LoVo (cell line): ENCODE data around the gene APCDD1L.

Experiments used
- DNase-seq: peaks from one replicate; pipeline ENCODE4 v3.0.0-alpha.2; 2016; ENCODE audit warnings: low spot score

The APCDD1L gene

DNA sequence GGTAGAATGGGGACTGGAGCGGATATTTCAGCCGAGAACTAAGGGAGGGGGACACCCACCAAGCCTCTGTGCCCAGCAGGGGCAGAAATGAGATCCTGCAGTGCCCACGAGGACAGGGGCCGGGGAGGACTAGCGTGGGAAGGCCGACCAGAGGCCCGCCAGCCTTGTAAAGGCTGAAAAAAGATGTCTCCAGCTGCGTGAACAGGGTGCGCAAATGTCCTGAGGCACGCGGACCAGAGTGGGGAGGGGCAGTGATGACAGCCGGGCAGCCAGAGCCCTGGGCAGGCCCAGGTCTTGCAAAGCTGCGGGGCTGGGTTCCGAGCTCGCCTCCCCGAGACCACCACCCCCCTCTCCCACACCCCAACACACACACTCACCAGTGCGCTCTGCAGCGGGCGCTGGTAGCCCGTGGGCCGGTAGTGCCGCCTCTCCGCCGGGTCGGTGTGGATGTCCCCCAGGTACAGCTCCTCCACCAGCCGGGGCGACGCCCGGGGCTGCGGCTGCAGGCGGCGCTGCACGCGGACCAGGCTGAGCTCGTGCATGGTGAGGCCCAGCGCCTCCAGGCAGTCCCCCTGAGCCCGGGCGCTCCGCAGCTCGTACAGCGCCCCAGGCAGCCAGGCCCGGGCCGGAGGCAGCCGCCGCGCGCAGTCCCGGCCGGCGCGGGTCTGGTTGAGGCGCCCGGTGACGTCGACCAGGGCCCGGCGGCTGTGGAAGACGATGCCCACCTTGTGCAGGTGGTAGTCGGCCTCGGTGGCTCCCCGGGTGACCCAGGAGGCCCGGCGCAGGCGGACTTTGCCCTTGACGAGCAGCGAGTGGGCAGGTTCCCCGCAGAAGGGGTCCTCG, 48.2 kb downstream of the APCDD1L start:
- DNase-seq: no peak

DNA sequence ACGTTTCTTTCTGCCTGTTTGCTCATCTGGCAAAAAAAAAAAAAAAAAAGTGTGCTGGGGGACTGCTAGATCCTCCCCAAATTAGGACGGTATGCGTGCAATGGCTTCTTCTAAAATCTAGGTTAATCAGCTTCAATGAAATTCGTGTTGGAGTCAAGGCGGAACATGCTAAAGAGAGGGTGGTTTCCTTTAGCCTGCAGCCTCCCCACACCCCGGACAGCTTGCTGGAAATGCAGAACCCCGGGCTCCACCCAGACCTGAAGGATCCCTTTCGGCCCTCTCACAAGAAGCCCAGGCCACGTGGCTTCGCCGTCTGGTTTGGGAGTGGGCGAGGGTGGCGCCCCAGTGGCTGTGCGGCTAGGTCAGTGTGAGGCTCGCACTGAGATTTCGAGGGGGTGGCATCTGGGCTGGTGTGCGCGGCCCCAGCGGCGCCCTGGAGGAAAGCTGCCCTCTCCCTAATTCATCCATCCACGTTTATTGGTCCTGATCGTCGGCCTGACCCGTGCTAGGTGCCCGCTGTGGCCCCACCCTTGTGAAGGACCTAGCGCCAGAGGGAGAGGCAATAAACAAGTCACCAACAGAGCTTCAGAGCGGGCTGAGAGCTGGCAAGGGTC, 49.0 kb downstream of the APCDD1L start:
- DNase-seq: no peak

DNA sequence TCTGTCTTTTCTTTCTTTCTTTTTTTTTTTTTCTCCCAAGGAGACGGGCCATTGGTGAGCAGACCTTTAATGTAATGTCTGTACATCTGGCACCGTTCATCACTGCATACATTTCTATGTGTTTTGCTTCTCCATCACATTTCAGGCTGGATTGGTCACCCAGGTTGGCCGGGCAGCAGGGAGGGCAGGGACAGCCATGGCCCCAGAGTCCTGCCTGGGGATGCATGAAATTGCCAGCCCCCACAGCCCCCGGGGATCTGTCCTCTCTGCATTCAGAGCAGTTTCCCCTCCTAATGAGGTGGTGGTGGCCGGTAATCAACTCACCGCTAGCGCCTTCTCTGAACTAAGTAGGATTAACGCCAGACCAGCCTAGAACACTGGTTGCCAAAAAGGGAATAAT, 50.4 kb downstream of the APCDD1L start:
- DNase-seq: no peak

DNA sequence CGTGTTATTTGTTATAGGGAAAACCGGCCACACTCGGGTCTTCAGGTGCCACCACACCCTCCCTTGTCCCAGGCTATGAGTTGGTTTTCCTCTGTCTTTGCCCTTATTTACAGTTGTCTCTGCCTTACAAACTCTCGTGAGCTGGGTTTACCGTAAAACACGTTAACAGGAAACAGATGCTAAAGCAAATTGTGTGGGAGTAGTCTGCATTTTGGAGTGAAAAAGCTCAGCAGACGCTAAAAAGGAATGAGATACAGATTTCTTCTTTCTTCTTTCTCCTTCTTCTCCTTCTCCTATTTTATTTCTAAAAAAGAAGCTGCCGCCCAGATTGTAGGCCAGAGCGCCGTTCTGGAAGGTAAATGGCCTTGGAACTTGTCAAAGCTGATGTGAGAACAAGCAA, 51.9 kb downstream of the APCDD1L start:
- no peak for DNase-seq

DNA sequence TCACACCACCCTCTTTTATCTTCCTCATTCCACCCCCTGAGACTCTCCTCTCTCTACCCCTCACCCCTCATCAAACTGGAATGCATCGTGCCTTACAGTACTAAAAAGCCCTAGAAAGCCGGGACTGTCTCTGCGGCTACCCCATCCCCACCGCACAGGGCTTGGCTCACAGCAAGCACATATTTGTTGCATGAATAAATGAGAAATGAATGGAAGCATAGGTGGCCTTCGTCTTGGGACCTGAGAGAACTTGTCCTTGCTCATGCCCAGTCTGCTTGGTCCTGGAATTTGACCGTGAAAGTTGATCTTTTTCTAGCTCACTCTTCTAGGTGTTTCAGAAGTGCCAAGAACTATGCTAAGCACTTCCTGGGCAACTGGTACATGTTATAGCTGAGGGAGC, 53.3 kb downstream of the APCDD1L start:
- DNase-seq: no peak

DNA sequence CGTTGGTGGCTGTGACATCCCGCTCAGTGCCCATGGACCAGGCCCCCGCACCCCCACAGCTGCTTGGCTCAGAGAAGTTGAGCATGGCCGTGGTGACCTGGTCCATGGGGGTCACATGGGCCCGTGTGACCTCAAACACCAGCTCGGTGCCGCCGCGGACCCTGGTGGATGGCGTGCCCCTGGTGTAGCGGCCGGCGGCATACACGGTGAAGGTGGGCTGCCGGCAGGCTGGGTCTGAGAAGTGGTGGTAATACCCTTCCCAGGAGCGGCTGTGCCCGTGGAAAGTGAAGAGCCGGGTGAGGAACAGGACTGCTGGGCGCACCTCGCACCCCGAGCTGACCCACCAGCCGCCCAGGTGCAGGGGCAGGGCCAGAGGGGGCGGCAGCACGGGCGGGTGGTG, 54.1 kb downstream of the APCDD1L start:
- DNase-seq: no peak

DNA sequence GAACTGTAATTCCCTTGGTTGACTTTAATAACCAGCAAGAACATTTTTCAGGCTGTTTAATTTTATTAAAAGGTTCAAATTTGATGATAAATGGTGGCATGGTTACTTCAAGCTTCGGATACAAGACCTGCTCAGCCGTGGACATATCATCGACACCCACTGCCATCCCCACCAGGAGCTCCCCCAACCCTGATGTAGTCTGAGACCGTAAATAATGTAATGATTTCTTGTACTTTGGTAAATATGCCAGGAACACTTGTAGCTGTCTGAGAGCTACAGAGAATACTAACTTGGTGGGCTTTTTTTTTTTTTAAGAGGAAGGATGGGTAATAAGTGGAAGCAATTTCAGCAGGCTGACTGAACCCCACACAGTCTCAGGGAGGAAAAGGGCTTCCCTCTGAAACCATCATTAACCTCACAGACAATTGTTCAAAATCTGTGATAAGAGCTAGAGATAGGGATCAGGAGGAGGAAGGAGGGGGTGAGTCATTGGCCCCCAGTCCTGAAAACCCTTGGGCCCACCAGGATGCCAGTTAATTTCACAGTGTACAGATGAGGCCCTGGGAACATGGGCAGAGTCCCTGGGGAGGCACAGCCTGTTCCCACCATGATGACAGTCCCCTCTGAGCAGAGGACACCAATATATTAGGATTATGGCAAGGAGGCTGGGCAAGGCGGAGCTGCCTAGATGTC, 56.0 kb downstream of the APCDD1L start:
- DNase-seq: no peak

DNA sequence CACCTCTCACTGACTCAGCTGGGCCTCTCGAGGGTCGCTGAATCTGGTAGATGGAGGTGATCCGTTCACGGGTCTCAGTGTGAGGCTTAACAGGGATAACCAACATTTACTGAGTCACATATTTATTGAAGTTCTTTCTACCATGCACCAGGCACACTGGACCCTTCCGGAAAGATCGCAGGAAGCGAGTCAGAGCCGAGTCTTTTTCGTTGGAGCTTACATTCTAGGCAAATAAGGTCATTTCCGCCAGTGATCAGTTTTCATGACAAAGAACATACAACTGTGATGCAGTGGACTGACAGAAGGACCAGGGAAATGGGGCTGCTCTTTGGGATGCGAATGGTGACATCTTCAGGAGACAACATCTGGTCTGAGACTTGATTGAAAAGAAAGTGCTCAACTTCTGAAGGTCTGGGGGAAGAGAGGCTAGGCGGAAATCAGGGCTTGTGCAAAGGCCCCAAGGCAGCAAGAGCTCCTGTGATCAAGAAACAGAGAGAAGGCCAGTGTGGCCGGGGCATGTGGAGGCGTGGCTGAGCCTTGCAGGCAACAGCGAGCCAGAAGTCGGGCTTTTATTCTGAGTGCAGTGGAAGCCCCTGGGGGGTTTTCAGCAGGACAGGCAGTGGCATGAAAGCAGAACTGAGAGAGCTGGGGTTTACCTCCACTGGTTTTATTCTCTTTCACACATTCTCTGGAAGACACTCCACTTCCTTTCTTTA, 56.7 kb downstream of the APCDD1L start:
- DNase-seq: no peak

DNA sequence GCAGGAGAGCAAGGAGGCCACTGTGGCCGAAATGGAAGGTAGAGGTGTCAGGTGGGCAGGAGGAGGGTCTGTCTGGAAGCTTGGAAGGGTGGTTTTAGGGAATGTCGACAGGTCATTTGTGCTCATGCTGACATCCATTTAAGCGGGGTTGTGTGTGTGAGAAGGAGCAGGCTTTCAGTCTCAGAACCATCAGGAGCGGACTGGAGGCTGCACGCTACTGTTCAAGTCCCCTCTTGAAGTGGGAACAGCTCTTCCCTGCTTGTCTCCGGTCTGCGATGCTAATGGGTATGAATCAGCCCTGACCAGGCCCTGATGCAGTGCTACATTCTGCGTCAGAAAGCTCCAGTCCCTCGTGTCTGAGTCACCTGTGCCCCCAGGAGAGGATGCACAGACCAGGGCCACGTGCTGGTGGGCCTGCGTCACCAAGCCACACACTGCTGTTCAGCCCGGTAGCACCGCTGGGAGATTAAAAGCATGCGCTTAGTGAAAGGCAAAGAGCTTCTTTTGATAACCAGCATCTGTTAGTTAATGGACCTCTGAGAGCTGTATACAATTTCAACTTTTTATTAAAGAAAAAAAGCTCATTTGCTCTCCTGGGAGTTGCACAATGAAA, 58.0 kb downstream of the APCDD1L start:
- no peak for DNase-seq

DNA sequence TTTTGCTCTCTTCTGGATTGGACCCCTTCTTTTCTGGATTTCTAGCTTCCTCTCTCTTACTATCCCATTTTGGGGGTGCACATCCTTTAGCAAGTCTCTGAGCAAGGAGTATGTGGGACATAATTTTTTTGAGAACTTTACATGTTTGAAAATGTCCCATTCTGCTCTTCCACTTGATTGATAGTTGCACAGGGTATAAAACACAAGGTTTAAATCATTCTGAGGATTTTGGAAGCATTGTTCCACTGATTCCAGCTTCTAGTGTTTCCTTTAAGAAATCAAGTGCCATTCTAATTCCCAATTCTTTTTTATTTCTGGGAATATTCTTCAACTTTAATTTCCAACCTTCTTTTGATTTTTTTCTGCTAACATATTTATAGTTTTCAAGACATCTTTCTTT, 60.7 kb downstream of the APCDD1L start:
- no peak for DNase-seq

DNA sequence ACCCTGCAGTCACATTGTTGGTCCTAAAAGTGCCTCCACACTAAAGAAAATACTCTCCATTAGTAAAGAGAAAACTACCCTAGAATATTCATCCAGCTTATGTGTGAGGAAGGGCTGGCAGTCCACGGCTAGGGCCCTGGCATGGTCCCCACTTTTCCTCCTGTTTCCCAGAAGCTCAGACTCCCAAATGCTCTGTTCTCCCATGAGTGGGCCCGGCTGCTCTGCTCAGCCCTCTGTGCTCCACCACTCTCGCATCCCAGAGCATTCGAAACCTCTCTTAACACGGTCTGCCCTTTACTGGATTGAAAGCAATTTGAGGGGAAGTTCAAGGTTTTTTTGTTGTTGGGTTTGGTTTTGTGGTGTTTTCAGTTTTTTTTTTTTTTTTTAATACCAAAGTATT, 61.8 kb downstream of the APCDD1L start:
- no peak for DNase-seq

DNA sequence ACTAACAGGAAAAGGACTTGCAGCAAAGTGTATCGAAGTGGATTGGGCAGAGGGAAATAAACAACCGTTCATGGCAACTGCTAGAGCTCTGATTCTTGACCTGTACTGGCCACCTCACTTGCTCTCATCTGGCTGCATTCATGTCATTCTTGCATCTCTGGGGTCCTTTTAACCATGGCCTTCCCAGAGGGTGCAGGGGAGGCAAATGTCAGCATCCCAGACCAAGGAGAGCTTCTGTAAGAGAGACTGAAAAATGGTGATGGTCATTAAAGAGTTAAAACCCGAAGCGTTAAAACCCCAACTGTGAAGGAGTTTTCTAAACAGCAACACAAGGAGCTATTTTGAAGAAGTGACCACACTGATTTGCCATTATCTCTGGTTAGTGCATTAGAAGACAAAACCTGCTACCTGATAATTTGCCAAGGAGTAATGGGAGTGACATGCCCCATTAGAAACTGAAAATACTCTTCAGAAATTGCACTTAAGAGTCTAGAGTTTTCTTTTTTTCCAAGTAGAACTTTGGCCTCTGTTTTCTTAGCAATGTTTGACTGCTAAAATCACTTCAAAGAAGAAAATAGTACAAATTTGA, 62.4 kb downstream of the APCDD1L start:
- no peak for DNase-seq

DNA sequence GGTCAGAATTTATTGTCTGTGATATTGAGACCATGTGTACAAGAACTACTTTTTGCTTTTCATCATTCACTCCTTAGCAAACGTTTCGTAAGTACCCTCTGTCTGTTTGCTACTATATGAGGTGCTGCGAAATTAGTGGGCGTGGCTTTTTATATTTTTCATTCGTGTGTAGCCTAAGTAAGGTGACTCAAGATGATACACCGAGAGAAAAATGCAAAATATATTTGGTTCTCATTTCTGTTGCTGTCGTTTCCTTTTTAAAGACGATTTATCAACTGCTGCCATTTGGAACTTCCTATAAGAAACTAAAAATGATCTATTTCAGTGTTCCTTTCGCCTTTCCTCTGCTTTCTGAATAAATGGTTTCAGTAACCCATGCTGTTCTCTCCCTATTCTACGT, 64.9 kb downstream of the APCDD1L start:
- no peak for DNase-seq

DNA sequence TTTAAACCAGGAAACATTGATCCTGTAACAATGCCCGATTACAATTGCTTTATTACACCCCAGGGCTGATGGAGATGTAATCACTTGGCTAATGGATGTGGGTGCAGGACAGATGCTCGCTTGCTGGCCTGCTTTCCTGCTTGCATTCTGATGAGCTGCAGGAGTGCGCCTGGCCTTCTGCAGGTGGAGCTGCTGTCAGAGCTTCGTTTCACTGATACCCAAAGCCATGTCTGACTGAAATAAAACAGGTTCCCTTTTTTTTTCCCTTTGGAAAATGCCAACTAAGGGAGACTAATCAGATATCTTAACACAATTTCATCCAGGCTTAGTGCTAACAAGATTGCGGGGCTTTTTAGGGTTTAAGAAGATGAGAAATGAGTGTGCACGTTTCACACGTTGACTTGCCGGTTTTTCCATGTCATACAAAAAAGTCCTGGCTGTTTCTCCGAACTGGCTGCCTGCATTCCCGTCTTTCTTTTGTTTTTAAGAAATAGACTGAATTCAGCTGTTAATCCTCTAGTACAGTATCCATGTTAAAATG, 65.4 kb downstream of the APCDD1L start:
- no peak for DNase-seq

DNA sequence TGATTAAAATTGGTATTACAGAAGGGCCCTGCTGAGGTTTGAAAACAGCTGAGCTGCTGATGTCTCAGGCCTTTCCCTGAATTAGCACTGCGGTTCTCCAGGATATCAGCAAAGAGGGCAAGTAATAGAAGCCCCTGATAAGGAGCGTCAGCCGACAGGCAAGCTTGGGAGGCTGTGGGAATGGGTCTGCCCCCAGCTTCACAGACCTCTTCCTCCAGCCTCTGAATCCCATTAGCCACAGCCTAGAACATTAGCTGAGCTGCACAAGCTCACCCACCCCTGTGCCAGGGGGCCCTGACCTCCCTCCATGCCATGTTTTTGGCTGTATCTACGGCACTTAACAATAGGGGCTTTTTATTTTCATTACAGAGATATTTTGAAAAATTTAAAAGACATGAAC, 66.2 kb downstream of the APCDD1L start:
- no peak for DNase-seq

DNA sequence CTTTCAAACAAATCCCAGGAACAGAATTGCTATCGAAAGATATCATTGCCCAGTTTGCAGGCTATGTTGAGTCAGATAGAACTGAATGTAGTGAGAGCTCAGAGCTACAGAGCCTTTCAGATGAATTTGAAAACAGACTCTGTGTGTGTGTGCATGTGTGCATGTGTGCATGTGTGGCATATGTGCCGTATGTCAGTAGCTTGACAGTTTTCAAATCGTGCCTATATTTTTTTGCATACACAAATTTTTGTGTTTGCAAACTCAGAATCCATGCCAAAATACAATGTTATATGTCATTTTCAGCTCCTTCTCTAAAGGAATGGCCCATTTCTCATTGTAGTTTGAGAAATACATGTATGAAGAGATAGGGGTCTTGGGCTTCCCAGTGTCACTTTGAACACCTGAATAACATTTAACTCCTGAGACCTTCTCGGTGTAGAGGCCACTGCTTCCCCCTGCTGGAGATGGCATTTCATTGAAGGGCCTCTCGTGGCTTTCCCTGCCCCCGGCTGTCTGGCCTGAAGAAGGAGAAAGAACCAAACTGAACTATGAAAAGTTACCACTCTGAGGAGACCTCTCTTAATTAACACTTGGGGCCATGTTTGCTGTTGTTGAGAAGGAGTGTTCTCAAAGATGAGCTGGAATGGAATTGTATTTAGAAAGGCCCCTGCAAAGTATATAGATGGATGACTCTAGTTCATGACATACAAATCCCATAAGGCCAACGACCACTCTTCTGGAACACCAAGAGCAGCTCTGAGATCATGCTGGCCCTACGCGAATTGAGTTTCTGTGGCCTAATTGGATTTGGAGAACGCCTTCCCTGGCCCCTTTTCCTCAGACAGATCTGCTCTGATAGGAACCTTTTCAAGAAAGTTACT, 67.4 kb downstream of the APCDD1L start:
- DNase-seq: peak; percentile 15

DNA sequence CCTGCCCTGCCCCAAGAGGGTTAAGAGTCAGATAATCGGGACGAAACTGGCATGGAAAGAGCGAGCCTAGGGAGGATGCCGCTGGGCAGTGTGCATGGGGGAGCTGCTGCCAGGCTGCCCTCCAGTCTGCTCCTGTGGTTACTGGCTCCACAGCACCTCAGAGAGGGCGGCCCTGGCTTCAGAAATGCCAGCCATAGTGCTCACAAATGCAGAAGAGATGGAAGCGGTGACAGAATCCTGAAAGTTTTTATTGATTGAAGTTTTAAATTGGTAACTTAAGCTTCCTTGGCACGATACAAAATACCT, 68.3 kb downstream of the APCDD1L start:
- DNase-seq: no peak

DNA sequence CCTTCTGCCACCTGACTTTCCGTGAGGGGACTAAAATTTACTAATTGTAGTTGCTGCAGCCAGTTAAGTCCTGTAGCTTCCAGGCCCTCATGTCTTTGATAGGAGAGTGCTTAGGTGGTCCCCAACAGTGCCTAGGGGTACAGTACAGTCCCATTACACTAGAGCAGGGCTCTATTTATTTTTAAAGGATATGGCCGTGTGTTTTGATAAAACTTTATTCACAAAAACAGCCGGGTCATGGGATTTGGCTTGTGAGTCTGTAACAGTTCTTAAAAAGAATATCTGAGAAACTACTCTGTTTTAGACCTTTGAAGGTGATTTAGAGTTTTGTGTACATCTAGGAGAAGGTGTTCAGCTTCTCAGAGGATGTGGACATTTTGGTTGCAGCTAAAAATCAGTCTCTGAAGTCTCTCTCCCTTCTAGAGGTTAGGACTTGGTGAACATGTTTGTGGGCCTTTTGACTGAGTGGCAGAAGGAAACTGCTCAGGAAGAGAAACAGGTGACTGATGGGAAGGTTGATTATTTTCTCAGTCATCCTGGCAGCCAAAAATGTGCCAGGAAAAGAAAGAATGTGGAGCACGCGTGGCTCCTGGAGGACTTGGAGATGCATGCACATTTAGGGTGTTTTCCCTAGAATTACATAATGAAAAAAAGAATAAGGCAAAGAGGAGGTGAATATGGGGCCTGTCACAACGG, 68.8 kb downstream of the APCDD1L start:
- no peak for DNase-seq

DNA sequence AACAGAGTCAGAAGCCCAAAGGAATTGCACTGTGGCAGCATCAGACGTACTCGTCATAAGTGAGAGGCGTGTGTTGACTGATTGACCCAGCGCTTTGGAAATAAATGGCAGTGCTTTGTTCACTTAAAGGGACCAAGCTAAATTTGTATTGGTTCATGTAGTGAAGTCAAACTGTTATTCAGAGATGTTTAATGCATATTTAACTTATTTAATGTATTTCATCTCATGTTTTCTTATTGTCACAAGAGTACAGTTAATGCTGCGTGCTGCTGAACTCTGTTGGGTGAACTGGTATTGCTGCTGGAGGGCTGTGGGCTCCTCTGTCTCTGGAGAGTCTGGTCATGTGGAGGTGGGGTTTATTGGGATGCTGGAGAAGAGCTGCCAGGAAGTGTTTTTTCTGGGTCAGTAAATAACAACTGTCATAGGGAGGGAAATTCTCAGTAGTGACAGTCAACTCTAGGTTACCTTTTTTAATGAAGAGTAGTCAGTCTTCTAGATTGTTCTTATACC, 70.4 kb downstream of the APCDD1L start:
- DNase-seq: no peak

DNA sequence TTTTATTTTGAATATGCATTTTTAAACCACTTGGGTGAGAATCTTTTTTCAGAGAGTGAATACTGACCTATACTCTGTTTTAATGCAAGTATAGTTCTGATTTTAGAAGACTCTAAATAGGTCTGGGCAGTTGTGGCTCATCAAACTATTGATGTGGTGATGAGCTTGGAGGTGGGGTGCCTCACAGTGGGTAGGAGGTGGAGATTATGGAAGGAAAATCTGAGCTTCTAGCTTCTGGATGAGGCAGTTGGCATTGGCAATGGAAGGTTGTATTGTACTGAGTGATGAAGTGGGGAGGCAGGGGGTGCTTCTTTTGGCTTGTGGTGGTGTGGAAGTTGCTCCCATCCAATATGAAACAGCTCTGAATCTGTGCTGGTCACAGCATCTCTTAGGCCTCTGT, 73.5 kb downstream of the APCDD1L start:
- no peak for DNase-seq
